ENCODE results near the gene SGCD.

SGCD gene

GRCh38 chr5:156631005-156631404 lies 304.0 kb downstream of the SGCD start:
- POLR2A ChIA-PET, result no interaction called here
- no peak for TF ChIP-seq CTCF (IDR thresholded peaks at IDR 0.05; ENCODE audit: insufficient read depth, low read length, missing control alignments)
- no peak overlapping the region for H3K4me3 ChIP-seq (ENCODE audit: low read depth, low read length)

GRCh38 chr5:156634301-156634700 lies 307.3 kb downstream of the SGCD start:
- H3K4me3 ChIP-seq (ENCODE audit: low read depth, low read length), result no peak overlapping the region
- POLR2A ChIA-PET, result no interaction called here
- DNase-seq (ENCODE audit: low read depth, low spot score), result no peak
- TF ChIP-seq CTCF (IDR thresholded peaks at IDR 0.05; ENCODE audit: insufficient read depth, low read length, missing control alignments), result no peak
- CTCF ChIA-PET, result no interaction called here

More at GRCh38 chr5:156631005-156631404, 304.0 kb downstream of the SGCD start:
- DNase-seq (ENCODE audit: low read depth, low spot score), result no peak
- CTCF ChIA-PET, result no interaction called here

- H3K4me3 ChIP-seq (ENCODE audit: low read depth, low read length), result no peak overlapping the region
- CTCF ChIA-PET, result no interaction called here
- no peak for TF ChIP-seq CTCF (IDR thresholded peaks at IDR 0.05; ENCODE audit: insufficient read depth, low read length, missing control alignments)
- POLR2A ChIA-PET, result interaction anchor here (0.7 kb wide), 2 partner anchors 273 to 504 kb away, joined by 3 to 4 read pairs; no protein-coding TSS in a partner anchor
- DNase-seq (ENCODE audit: low read depth, low spot score), result peak; percentile 12
Measured at GRCh38 chr5:156640691-156641241, 313.8 kb downstream of the SGCD start.

GRCh38 chr5:156641686-156642085 lies 314.7 kb downstream of the SGCD start:
- no peak for DNase-seq (ENCODE audit: low read depth, low spot score)
- POLR2A ChIA-PET, result interaction anchor here (0.7 kb wide), 1 partner anchor 274 kb away, joined by 3 read pairs; no protein-coding TSS in a partner anchor
- H3K4me3 ChIP-seq (ENCODE audit: low read depth, low read length), result no peak overlapping the region
- CTCF ChIA-PET, result no interaction called here
- no peak for TF ChIP-seq CTCF (IDR thresholded peaks at IDR 0.05; ENCODE audit: insufficient read depth, low read length, missing control alignments)

- CTCF ChIA-PET, result interaction anchor here (0.8 kb wide), 1 partner anchor 28 kb away, joined by 3 read pairs; no protein-coding TSS in a partner anchor
- peak; percentile 56 for DNase-seq (ENCODE audit: low read depth, low spot score)
- no peak overlapping the region for H3K4me3 ChIP-seq (ENCODE audit: low read depth, low read length)
- POLR2A ChIA-PET, result interaction anchor here (0.6 kb wide), 2 partner anchors 135 to 205 kb away, joined by 3 to 6 read pairs; no protein-coding TSS in a partner anchor
- no peak for TF ChIP-seq CTCF (IDR thresholded peaks at IDR 0.05; ENCODE audit: insufficient read depth, low read length, missing control alignments)
Measured at GRCh38 chr5:156647034-156647451, 320.1 kb downstream of the SGCD start.

GRCh38 chr5:156654444-156654843 lies 327.5 kb downstream of the SGCD start:
- POLR2A ChIA-PET, result no interaction called here
- DNase-seq (ENCODE audit: low read depth, low spot score), result no peak
- TF ChIP-seq CTCF (IDR thresholded peaks at IDR 0.05; ENCODE audit: insufficient read depth, low read length, missing control alignments), result no peak
- CTCF ChIA-PET, result no interaction called here
- no peak overlapping the region for H3K4me3 ChIP-seq (ENCODE audit: low read depth, low read length)

All from AG04449 (cell line).